Breast epithelium (tissue), 3 donors: Measurements from ENCODE around the gene CPEB2.

Experiments used
- CTCF ChIP-seq, 3 donors: fragments of 450-650 bp; IDR thresholded peaks; one replicate each; pipeline ENCODE4 v1.5.1; 2016 to 2017; ENCODE audit warnings: antibody characterized with exemption in 3 of 3, mild to moderate bottlenecking in 3 of 3, moderate library complexity in 3 of 3
- POLR2A ChIP-seq: fragments of 450-650 bp; IDR thresholded peaks from one replicate; pipeline ENCODE4 v1.6.1; 2016; ENCODE audit warnings: antibody characterized with exemption, mild to moderate bottlenecking, moderate library complexity

- TF ChIP-seq CTCF (IDR thresholded peaks at IDR 0.05), result no peak
- no peak for TF ChIP-seq POLR2A
These were observed 61.1 kb downstream of the CPEB2 start for GRCh38 chr4:15063341-15063740.
